ENCODE results near the gene HMGCL. TPM values are rescaled to one million over a fixed set of nuclear protein-coding genes. Genes with fewer than 3 reads are reported as not detected.
A peak's percentile ranks its signal among the peaks of the same experiment; 100 is the strongest.
"Not testable (repeated sequence)": the region's sequence is repeated elsewhere in the genome, so short reads cannot be mapped to it uniquely, and the experiment has no call there.

The HMGCL gene
- 10 to 100 TPM; 21.2 to 77.3 (median 64.7) TPM for polyA plus RNA-seq (ENCODE audit: insufficient read length in 4 of 4)

DNA sequence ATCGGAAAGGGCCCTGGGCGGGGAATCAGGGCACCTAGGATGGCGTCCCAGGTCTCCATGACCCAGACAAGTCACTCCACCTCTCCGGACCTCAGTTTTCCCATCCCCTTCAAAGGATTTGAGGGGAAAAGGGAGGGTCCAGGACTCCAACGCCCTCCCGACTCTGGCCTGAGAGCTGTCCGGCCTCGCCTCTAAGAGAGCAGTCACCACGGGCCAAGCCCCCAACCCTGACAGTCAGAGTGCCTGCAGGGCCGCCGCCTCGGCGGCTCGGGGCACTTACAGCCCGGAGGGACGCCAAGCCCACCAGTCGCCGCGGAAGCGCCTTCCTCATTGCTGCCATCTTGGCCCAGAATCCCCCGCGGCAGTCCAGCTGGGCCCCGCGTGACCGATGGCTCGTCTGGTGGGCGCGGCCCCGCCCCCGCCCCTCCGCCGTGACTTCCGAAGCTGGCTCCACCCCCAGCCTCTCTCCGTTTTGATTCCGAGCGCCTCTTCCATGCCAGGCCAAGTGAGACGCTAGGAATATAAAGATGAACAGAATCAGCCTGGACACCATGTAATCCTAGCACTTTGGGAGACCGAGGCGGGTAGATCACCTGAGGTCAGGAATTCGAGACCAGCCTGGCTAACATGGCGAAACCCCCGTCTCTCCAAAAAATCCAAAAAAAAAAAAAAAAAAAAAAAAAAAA, at the start of gene HMGCL:
HMGCL (minus strand) TSS at position 354 of the 686 bp plus-strand sequence; CDS start at position 340, 14 bp downstream.
- peak; percentile 79 to 85 (median 82) for DNase-seq (ENCODE audit: low read depth in 4 of 4, low spot score in 3 of 4)

DNA sequence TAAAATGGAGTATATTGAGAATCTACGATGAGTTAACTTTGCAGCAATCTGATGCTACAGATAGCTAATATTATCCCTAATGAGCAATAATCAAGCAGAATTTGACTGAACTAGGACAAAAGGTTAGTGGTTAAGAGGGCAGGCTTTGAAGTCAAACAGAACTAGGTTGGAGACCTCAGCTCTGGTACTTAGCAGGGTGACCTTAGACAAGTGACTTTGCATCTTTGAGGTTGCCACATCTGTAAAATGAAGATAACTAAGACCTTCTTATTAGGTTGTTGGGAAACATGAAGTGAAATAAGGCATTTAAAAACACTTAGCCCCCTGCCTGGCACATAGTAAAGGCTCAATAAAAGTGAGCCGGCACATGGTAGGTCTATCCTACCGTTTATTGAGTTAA, 47.2 kb upstream of the HMGCL start:
- DNase-seq (ENCODE audit: low read depth in 4 of 4, low spot score in 3 of 4) = no peak

DNA sequence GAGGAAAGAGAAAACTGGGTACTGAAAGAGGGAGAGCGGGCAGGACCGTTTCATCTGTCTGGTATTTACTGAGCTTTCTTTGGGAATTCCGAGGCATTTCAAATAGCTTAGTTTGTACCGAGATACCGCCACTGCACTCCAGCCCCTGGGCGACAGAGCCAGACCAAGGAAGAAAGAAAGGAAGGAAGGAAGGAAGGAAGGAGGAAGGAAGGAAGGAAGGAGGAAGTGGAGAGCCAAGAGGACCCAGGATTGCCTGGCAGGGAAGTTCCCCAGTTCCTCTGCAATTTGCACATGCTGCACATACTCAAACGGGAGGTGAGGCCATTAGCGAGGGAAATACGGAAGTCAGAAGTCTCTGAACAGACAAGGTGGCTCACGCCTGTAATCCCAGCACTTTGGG, 43.8 kb upstream of the HMGCL start:
- no peak for DNase-seq (ENCODE audit: low read depth in 4 of 4, low spot score in 3 of 4)

DNA sequence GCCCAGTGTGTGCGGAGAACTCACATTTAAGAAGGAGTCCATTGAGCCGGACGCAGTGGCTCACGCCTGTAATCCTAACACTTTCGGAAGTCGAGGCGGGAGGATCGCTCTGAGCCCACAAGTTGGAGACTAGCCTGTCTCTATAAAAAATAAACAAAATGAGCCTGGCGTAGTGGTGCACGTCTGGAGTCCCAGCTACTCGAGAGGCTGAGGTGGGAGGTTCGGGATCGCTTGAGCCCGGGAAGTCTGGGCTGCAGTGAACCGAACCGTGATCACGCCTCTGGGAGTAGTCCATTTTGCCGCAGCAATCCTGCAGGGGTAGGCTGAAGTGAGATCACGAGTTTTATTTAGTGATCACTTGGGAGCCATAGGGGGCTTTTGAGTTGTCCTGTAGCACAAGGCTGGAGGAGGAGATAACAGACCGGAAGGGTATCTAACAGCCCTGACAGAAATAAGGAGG, 43.4 kb upstream of the HMGCL start:
- DNase-seq (ENCODE audit: low read depth in 4 of 4, low spot score in 3 of 4) = peak in 1 of 4 donors; percentile 6

DNA sequence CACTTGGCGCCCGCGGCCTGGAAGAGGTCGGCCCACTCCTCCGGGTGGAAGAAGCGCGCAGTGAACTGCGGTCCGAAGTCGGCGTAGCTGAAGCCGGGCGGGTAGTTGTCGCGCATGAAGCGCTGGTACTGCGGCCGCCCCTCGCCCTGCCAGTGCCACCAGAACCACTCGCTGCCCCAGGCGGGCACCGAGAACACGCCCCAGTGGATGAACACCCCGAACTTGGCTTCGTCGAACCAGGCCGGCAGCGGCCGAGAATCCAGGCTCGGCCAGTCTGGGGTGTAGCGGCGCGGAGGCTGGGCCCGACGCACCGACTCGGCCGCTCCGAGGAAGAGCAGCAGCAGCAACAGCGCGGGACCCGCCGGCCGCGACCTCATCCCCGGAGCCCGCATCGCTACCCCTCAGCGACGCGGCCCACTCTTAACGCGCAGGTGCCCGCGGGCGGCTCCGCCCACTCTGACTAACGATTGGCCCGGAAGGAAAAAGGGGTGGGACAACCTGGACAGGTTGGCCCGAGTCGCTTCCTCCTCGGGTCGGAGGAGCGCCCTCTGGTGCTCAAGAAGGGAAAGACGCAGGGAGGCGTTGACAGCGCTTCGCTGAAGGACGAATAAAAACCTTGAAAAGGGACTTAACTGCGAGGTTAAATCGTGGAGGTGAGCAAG, 42.8 kb upstream of the HMGCL start, which contains the start of gene FUCA1:
FUCA1 (minus strand) TSS at position 396 of the 662 bp plus-strand sequence; CDS start at position 392, 4 bp downstream.
- peak; percentile 84 to 92 (median 90) for DNase-seq (ENCODE audit: low read depth in 4 of 4, low spot score in 3 of 4)

DNA sequence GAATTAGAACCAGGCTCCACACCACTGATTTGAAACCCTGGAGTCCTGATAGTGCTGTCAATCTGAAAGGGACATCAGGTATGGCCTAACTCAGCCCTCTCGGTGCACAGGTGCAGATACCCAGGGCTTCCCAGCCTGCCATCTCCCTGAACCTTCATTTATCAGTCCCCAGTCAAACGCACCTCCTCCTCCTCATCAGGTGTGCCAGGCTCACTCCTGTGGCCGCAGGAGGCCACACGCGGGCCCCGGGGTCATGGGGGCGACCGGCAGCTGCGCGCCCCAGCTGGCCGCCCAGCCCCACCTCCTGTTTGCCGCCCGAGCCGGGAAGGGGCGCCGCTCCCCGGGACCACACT, 42.3 kb upstream of the HMGCL start:
- no peak for DNase-seq (ENCODE audit: low read depth in 4 of 4, low spot score in 3 of 4)

DNA sequence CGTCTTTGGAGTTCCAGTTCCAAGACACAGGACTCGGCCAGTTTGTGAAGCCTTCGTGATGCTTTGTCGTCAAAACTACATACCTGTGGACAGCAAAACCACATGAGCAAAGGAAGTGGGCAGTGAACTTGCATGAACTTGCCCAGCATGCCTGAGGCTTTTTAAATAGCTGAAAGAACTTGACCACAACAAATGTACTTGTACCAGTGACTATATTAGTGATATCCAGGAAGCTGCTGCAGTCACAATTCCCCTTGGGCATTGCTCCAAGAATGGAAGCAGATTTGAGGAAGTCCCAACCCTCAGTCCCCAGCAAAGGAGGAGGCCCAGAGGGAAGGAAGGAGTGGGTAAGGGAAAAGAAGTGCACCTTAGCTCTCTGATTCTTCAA, 40.3 kb upstream of the HMGCL start:
- DNase-seq (ENCODE audit: low read depth in 4 of 4, low spot score in 3 of 4) = no peak

DNA sequence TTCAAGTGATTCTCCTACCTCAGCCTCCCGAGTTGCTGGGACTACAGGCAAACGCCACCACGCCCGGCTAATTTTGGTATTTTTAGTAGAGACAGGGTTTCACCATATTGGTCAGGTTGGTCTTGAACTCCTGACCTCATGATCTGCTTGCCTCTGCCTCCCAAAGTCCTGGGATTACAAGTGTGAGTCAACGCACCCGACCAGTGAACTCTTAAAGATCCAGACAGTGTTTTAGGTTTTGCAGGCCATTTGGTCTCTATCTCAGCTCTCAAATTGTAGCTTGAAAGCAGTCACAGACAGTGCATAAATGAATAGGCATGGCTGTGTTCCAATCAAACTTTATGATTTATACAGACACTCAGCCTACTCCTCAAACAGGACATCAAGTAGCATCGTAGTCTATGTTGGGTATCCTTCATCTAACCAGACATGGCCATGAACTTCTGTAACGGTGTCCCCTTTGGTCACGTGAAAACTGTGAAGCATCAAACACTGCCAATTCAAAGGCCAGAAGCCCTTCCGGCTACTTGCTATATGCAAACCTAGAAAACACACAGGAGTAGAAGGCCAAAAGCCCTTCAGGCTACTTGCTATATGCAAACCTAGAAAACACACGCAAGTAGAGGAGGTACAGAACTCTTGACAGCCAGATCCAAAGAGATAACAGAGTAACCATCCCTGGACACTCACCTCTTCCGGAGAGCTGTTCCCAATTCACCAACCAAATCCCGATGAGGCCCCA, 39.7 kb upstream of the HMGCL start:
- DNase-seq (ENCODE audit: low read depth in 4 of 4, low spot score in 3 of 4) = no peak

DNA sequence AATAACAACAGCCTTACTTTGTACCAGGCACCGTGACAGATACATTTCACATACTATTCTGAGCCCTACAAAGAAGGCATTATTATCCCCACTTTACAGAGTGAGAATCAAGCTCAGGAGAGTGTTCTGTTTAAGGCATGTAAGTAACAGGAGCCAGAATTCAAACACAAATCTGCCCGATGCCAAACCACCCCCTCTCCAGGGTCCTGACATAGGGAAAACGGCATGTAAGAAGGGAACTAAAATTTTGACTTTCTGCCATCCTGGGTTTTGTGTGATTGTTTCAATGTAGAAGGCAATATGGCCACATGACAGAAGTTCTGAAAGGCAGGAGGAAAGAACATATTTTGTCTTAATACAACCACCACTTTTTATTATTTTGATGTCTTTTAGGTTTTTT, 37.4 kb upstream of the HMGCL start:
- DNase-seq (ENCODE audit: low read depth in 4 of 4, low spot score in 3 of 4) = no peak

DNA sequence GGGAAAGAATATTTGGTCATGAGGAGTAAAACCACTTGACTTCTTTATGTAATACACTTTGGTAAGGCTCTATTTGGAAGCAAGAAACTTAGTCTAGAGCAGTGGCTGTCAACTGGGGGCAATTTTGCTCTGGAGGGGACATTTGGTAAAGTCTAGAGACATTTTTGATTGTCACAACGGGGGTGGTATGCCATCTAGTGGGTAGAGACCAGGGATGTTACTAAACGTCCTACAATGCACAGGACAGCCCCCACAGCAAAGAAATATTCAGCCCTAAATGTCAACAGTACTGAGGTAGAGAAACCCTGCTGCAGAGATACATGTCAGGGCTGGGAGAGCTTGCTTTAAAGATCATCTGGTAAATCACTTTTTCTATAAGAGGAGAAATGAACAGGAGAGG, 29.3 kb upstream of the HMGCL start:
- DNase-seq (ENCODE audit: low read depth in 4 of 4, low spot score in 3 of 4) = no peak

DNA sequence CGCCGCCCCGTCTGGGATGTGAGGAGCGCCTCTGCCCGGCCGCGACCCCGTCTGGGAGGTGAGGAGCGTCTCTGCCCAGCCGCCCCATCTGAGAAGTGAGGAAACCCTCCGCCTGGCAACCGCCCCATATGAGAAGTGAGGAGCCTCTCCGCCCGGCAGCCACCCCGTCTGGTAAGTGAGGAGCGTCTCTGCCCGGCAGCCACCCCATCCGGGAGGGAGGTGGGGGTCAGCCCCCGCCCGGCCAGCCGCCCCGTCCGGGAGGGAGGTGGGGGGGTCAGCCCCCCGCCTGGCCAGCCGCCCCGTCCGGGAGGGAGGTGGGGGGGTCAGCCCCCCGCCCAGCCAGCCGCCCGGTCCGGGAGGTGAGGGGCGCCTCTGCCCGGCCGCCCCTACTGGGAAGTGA, 27.9 kb upstream of the HMGCL start:
- DNase-seq (ENCODE audit: low read depth in 4 of 4, low spot score in 3 of 4) = not testable (repeated sequence)

DNA sequence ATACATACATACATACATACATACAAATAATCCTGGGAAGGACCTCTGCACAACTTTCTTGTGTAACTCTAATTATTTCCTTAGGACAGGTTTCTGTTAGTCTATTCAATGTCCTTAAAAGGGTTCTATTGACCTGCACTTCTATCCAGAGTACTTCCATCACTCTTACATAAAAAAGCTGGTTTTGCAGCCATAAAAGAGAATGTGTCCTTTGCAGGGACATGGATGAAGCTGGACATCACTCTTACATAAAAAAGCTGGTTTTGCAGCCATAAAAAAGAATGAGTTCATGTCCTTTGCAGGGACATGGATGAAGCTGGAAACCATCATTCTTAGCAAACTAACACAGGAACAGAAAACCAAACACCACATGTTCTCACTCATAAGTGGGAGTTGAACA, 26.2 kb upstream of the HMGCL start:
- DNase-seq (ENCODE audit: low read depth in 4 of 4, low spot score in 3 of 4) = peak in 1 of 4 donors; percentile 57

DNA sequence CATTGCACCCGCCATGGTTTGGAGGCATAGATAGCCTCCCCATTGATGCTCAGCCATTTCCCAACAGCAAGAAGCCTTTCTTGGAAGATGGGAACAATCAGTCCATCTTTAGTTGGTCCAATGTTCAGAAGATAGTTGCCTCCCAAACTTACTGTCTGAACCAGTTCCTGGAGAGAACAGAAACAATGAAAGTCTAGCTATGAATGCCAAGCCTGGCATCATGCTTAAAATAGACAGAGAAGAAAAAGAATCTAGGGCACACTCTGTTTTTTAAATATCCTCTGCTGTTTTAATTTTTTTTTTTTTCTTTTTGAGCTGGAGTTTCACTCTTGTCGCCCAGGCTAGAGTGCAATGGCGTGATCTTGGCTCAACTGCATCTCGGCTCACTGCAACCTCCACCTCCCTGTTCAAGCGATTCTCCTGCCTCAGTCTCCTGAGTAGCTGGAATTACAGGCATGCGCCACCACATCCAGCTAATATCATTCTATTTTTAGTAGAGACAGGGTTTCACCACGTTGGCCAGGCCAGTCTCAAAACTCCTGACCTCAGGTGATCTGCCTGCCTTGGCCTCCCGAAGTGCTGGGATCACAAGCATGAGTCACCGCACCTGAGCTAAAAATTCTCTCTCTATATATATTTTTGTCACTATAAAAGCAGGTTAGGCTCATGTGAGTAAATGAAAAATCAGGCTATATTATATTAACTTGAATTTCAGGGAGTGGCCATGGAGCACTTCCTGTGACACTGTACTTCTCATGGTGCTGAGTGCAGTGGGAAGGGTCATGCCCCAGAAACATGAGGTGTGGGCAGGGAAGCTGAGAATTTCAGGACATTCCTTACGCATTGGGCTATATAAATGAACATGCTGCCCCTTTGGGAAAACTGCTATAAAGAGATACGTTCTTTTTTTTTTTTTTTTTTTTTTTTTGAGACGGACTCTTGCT, 23.7 kb upstream of the HMGCL start:
- no peak for DNase-seq (ENCODE audit: low read depth in 4 of 4, low spot score in 3 of 4)

DNA sequence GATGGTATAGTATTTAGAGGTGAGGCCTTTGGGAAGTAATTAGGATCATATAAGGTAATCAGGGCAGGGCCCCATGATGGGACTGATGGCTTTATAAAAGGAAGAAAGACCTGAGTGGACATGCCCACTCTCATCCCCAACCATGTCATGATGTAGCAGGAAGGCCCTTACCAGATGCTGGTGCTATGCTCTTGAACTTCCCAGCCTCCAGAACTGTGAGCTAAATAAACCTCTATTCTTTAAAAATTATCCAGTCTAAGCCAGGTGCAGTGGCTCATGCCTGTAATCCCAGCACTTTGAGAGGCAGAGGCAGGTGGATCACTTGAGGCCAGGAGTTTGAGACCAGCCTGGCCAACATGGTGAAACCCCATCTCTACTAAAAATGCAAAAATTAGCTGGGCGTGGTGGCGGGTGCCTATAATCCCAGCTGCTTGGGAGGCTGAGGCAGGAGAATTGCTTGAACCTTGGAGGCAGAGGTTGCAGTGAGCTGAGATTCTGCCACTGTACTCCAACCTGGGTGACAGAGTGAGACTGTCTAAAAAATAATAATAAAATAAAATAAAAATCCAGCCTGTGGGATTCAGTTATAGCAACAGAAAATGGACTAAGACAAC, 22.4 kb upstream of the HMGCL start:
- DNase-seq (ENCODE audit: low read depth in 4 of 4, low spot score in 3 of 4) = not testable (repeated sequence)

DNA sequence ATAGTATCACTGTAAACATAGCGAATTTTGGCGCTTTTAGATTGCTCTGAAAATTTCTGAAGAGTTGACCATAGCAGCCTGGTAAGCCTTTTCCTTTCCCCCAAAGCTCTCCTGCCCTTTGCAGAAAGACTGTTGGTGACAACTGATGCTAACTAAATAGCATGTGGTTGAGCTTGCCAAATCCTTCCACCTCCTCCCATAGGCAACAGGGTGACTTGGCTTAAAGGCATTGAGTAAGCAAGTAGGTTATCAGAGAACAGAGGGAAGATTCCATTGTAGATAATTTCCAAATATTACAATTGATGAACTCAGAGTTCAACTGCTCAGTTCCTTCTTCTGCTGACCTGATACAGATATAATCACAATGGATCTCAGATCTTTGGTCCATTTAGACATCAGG, 19.9 kb upstream of the HMGCL start:
- DNase-seq (ENCODE audit: low read depth in 4 of 4, low spot score in 3 of 4) = no peak

DNA sequence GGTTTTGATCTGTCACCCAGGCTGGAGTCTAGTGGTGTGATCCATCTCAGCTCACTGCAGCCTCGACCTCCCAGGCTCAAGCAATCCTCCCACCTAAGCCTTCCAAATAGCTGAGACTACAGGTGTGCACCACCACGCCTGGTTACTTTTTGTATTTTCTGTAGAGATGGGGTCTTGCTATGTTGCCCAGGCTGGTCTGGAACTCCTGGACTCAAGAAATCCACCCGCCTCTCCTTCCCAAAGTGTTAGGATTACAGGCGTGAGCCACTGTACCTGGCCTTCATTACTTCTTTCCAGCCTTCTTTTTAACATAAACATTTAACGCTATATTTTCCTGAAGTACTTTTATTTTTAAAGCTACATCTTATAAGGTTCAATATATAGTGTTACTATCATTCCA, 18.4 kb upstream of the HMGCL start:
- no peak for DNase-seq (ENCODE audit: low read depth in 4 of 4, low spot score in 3 of 4)

DNA sequence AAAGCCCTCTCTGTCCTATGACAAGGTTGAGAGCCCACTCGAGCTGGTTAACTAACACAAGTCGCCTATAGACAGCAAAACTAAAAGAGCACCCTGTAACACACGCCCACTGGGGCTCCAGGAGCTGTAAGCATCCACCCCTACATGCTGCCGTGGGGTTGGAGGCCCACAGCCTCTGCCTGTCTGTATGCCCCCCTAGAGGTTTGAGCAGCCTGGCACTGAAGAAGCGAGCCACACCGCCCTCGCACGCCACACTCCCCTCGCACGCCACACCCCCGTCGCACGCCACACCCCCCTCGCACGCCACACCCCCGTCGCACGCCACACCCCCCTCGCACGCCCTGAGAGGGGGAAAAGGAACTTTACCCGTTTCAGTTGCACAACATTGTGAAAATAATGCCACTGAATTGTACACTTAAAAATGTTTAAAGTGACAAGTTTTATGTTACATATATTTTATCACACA, 13.2 kb upstream of the HMGCL start:
- peak in 1 of 4 donors; percentile 29 for DNase-seq (ENCODE audit: low read depth in 4 of 4, low spot score in 3 of 4)

DNA sequence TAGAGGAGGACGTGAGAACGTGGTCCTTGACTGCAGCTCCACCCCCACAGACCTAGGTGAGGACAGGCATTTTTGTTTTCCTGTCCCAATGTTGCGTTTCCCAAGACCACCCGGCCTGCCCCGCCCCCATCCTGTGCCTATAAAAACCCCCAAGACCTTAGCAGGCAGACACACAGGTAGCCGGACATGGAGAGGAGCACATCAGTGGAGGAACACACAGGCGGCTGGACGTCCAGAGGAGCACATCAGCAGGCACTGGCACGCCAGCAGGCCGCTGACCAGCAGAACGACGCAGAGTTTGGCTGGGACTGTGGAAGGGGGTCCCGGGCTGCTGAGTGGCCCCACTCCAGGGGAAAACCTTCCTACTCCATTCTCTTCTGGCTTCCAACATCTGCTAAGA, 12.7 kb upstream of the HMGCL start:
- DNase-seq (ENCODE audit: low read depth in 4 of 4, low spot score in 3 of 4) = no peak

DNA sequence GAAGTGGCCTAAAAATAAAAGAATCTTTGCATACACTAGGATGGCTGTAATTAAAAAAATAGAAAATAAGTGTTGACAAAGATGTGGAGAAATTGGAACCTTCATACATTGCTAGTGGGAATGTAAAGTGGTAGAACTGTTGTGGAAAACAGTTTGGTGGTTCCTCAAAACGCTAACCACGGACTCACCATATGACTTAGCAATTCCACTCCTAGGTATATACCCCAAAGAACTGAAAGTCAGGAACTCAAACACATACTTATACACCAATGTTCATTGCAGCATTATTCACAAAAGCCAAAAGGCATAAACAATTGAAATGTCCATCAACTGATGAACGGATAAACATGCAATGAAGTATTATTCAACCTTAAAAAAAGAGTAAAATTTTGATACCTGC, 10.8 kb upstream of the HMGCL start:
- DNase-seq (ENCODE audit: low read depth in 4 of 4, low spot score in 3 of 4) = no peak

DNA sequence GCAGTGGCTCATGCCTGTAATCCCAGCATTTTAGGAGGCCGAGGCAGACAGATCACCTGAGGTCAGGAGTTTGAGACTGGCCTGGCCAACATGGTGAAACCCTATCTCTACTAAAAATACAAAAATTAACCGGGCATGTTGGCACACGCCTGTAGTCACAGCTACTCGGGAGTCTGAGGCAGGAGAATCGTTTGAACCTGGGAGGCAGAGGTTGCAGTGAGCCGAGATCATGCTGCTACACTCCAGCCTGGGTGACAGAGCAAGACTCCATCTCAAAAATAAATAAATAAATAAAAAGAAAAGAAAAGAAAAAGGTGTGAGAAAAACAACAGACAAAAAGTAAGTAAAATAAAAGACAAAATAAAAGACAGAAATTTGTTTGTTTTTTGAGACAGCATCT, 8.9 kb upstream of the HMGCL start:
- DNase-seq (ENCODE audit: low read depth in 4 of 4, low spot score in 3 of 4) = not testable (repeated sequence)

All from left renal pelvis (tissue), 4 donors.